Heart left ventricle (tissue), 13 donors: ENCODE measurements around the gene RTBDN.

ENCODE experiments used
- POLR2A ChIP-seq, 2 donors: fragments of 450-650 bp; IDR thresholded peaks; one replicate each; pipeline ENCODE4 v1.6.1; 2017; ENCODE audit warnings: antibody characterized with exemption in 2 of 2, mild to moderate bottlenecking in 2 of 2, moderate library complexity in 2 of 2
- TF ChIP-seq, protein P1 (sequence below), 12 donors: fragments of 200-600 bp; sonication (generic) in 4 of 12; IDR thresholded peaks; one replicate each; pipeline versions ENCODE4 v1.5.0 to v1.8.0; 2018 to 2022; ENCODE audit warnings: antibody characterized with exemption in 12 of 12, mild to moderate bottlenecking in 5 of 12
- donor health status: ischemic (EF 13 %, LVEDD 7.1; RV severe dilation, severe dysfunction).
- donor health status: DM: no; HTN: yes; CAD: no.
- donor health status: DM: no; HTN: no; CAD: no.
- donor health status: ischemic (EF 25% LVEDD 6.9; RV normal size, moderate dysfunction).
- donor health status: ischemic (EF 25% LVEDD 5.7; RV mildly dilated, moderate dysfunction).
- donor health status: ischemic (EF 35%, LVEDD 5.7; RV mildly dilated, moderate dysfunction).
- donor health status: nonischemic (EF 11% LVEDD 7.7; RV severe dilation, severe dysfunction).
- donor health status: DM: yes; HTN: yes; CAD: no.
- donor health status: PGD.
- donor health status: ischemic (EF 29% LVEDD 5.4; RV normal size, mild dysfunction).
- donor health status: nonischemic (EF 23%, LVEDD 6.1; RV moderate dilation, normal function).

DNA sequence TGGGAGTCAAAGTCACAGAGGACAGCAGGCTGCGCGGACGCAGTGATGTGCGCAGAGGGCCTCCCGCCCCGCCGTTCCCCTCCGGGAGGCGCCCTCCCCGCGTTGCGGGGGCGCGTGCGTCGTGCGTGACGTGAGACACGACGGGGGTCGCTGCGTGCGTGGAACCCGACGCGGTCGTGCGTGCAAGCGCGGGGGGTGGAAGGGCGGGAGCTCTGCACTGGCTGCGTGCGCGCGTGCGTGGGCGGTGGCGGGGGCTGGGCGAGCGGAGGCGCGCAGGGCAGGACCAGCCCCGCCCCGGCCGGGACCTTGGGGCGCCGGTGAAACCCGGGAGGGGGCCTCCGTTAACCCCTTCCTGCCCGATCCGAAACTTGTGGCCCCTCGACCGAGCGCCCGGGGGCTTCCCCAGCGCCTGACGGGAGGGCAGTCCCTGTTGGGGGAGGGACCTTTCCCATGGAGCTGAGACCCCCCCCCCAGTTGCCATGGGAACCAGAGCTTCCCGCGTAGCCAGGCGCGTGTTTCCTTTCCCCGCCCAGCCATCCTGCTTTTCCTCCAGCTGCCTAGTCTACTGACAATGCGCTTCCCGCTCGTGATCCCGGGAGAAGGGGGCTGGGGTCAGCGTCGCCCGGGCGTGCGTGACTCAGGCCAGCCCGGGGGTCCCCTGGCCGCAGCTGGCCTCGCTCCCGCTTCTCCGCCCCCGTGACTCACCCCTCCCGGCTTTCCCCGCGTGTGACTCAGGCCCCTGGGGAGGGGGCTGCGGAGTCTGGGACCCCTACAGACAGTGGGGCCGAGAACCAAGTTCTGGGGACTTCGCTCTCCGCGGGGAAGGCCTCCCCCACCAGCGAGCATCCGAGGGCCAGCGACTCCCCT is 51.7 kb downstream of the RTBDN start:
- peak in 1 of 2 donors; percentile 75 for TF ChIP-seq POLR2A (IDR thresholded peaks at IDR 0.05)
- TF ChIP-seq, protein P1, sequence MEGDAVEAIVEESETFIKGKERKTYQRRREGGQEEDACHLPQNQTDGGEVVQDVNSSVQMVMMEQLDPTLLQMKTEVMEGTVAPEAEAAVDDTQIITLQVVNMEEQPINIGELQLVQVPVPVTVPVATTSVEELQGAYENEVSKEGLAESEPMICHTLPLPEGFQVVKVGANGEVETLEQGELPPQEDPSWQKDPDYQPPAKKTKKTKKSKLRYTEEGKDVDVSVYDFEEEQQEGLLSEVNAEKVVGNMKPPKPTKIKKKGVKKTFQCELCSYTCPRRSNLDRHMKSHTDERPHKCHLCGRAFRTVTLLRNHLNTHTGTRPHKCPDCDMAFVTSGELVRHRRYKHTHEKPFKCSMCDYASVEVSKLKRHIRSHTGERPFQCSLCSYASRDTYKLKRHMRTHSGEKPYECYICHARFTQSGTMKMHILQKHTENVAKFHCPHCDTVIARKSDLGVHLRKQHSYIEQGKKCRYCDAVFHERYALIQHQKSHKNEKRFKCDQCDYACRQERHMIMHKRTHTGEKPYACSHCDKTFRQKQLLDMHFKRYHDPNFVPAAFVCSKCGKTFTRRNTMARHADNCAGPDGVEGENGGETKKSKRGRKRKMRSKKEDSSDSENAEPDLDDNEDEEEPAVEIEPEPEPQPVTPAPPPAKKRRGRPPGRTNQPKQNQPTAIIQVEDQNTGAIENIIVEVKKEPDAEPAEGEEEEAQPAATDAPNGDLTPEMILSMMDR (IDR thresholded peaks at IDR 0.05): peak in 4 of 12 donors; percentile 14 to 35 (median 18)
